CD8-positive, alpha-beta memory T cell (primary cell): ENCODE data around the gene TSPAN33. TPM values are rescaled to one million over a fixed set of nuclear protein-coding genes. Genes with fewer than 3 reads are reported as not detected.
"Not testable (repeated sequence)": the region's sequence is repeated elsewhere in the genome, so short reads cannot be mapped to it uniquely, and the experiment has no call there.

ENCODE experiments used
- CTCF ChIA-PET: fragments of 350-600 bp; sonication (Branson Sonifier 250); formaldehyde crosslinking; loops from one replicate; lab custom pipeline; 2021; ENCODE audit warnings: antibody characterized with exemption; lab: Charles Lee
- POLR2A ChIA-PET: fragments of 350-600 bp; sonication (Branson Sonifier 250); formaldehyde crosslinking; loops from one replicate; lab custom pipeline; 2021; ENCODE audit warnings: antibody characterized with exemption; lab: Charles Lee
- DNase-seq, 5 donors: peaks; one replicate each; pipeline versions ENCODE4 v3.0.0 to v3.0.0-alpha.2; 2020 to 2022; ENCODE audit warnings: mixed read lengths in 1 of 5
- H3K27ac ChIP-seq: one replicate; pipeline ENCODE4 v1.7.0; 2013; ENCODE audit warnings: low read depth, mild to moderate bottlenecking, low read length, moderate library complexity
- H3K27me3 ChIP-seq: 2 replicates; pipeline ENCODE4 v1.7.0; 2013; ENCODE audit warnings: low read length, mild to moderate bottlenecking; ENCODE audit not compliant: insufficient read depth, poor library complexity, severe bottlenecking
- H3K36me3 ChIP-seq: 2 replicates; pipeline ENCODE4 v1.7.0; 2013; ENCODE audit warnings: mild to moderate bottlenecking, low read length, moderate library complexity; ENCODE audit not compliant: insufficient read depth
- H3K4me1 ChIP-seq: 2 replicates; pipeline ENCODE4 v1.7.0; 2013; ENCODE audit warnings: mild to moderate bottlenecking, low read length, moderate library complexity; ENCODE audit not compliant: insufficient read depth
- H3K4me3 ChIP-seq: 2 replicates; pipeline ENCODE4 v1.7.0; 2013; ENCODE audit warnings: mild to moderate bottlenecking, low read length
- H3K9me3 ChIP-seq: 2 replicates; pipeline ENCODE4 v1.7.0; 2013; ENCODE audit warnings: mild to moderate bottlenecking, low read length
- H3K27ac Mint-ChIP-seq, 8 donors: one replicate each; pipeline ENCODE4 v1.8.0; 2020 to 2021; ENCODE audit warnings: mixed read lengths in 8 of 8, mild to moderate bottlenecking in 6 of 8, inconsistent platforms in 3 of 8, moderate library complexity in 3 of 8
- H3K27me3 Mint-ChIP-seq, 2 donors: one replicate each; pipeline ENCODE4 v1.8.0; 2020 to 2021; ENCODE audit warnings: mixed read lengths in 2 of 2, mild to moderate bottlenecking in 1 of 2, moderate library complexity in 1 of 2
- H3K36me3 Mint-ChIP-seq, 3 donors: one replicate each; pipeline ENCODE4 v1.8.0; 2020 to 2021; ENCODE audit warnings: mixed read lengths in 3 of 3, inconsistent platforms in 1 of 3, mild to moderate bottlenecking in 1 of 3
- H3K4me1 Mint-ChIP-seq, 3 donors: one replicate each; pipeline ENCODE4 v1.8.0; 2020 to 2021; ENCODE audit warnings: mixed read lengths in 3 of 3, inconsistent platforms in 1 of 3, mild to moderate bottlenecking in 1 of 3
- H3K4me3 Mint-ChIP-seq, 7 donors: one replicate each; pipeline ENCODE4 v1.8.0; 2020 to 2021; ENCODE audit warnings: mixed read lengths in 7 of 7, mild to moderate bottlenecking in 6 of 7, moderate library complexity in 4 of 7, inconsistent platforms in 2 of 7
- H3K9me3 Mint-ChIP-seq, 5 donors: one replicate each; pipeline ENCODE4 v1.8.0; 2020 to 2022; ENCODE audit warnings: mixed read lengths in 5 of 5, mild to moderate bottlenecking in 3 of 5, moderate library complexity in 2 of 5, inconsistent platforms in 1 of 5
- polyA plus RNA-seq: library from polyadenylated mRNA; unstranded; fragments of 300-500 nt; fragmentation: Illumina TruSeq; gene quantifications from one replicate; pipeline ENCODE4 v1.2.3, GENCODE V29; 2021
- total RNA-seq, 2 experiments: library from RNA; stranded (reverse); gene quantifications; one replicate each; pipeline ENCODE4 v1.2.3, GENCODE V29; 2021

The TSPAN33 gene
- total and polyA plus RNA-seq, 3 experiments from 2014 or later, result 11.6 to 23.6 (median 23.2) TPM

DNA sequence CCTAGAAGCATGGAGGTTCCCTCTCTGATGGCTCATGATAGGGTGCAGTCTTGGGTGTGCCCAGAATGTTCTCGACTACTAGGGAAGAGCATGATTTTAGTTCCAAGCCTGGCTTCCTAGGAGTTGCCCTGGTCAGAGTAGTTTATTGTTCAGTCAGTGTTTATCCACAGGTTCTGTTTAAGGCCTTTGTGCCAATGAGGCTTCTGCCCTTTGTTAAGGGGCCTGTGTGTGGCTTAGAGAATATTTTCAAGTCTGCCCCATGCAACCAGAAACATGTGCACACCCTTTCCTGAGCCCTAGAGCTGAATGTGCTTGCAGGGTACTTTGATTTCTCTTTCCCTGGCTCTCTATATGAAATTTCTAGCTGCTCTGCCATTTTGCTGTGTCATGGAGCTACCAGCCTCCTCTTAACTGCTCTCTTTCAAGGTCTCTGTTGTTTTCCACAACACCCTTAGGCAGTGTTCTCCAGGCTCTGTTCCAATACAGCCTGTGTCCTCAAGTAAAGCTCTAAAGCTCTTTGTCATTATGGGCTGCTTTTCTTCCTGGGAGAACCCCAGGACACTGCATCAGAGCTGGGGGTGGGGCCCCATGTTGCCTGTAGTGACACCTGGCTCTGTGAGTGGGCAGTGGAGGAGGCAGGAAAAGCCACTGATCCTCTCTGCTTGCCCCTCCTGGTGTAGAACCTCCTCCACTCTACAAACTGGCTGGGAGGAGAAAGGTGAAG is 34.1 kb upstream of the TSPAN33 start:
- CTCF ChIA-PET, result interaction anchor here (2.4 kb wide), 1 partner anchor 19 kb away, joined by 8 read pairs; no protein-coding TSS in a partner anchor
- H3K27ac ChIP-seq, result no peak overlapping the region
- Mint-ChIP-seq H3K27me3 (peaks cover 2 to 16% of the 10 kb centered on the region in 2 donors), H3K27ac (no peak overlapping the region), H3K4me1 (no peaks in the 10 kb centered on the region), H3K9me3 (no peaks in the 10 kb centered on the region), H3K4me3 (no peak overlapping the region), H3K36me3 (no peaks in the 10 kb centered on the region)
- no peaks in the 10 kb centered on the region for H3K4me1 ChIP-seq
- no peak overlapping the region for H3K4me3 ChIP-seq
- POLR2A ChIA-PET, result no interaction called here
- DNase-seq, result no peak
- H3K36me3 ChIP-seq, result no peaks in the 10 kb centered on the region
- no peaks in the 10 kb centered on the region for H3K9me3 ChIP-seq
- no peaks in the 10 kb centered on the region for H3K27me3 ChIP-seq

DNA sequence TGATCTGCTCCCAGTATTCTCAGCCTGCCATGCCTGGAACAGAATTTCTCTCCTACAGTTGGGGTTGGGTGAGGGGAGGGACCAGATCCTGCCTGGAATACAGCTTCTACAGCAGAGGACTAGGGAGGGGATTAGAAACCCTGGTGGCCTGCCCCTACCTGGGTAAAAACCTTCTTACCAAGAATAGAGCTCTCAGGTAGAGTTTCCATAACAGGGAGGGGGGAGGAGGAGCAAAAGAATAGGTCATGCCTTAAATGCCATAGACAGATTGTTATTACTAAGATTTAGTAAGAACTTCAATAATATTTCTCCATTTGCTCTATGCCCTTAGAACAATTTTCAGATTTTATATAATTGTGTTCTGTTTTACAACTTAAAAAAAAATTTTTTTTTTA is 33.5 kb upstream of the TSPAN33 start:
- Mint-ChIP-seq H3K4me3 (no peak overlapping the region), H3K27me3 (peaks cover 2 to 20% of the 10 kb centered on the region in 2 donors), H3K27ac (no peak overlapping the region), H3K36me3 (no peaks in the 10 kb centered on the region), H3K4me1 (no peaks in the 10 kb centered on the region), H3K9me3 (no peaks in the 10 kb centered on the region)
- no peak overlapping the region for H3K27ac ChIP-seq
- no peaks in the 10 kb centered on the region for H3K4me1 ChIP-seq
- no peaks in the 10 kb centered on the region for H3K27me3 ChIP-seq
- POLR2A ChIA-PET, result no interaction called here
- DNase-seq, result no peak
- no peaks in the 10 kb centered on the region for H3K9me3 ChIP-seq
- no peak overlapping the region for H3K4me3 ChIP-seq
- no peaks in the 10 kb centered on the region for H3K36me3 ChIP-seq
- CTCF ChIA-PET, result interaction anchor here (2.4 kb wide), 1 partner anchor 19 kb away, joined by 8 read pairs; no protein-coding TSS in a partner anchor

DNA sequence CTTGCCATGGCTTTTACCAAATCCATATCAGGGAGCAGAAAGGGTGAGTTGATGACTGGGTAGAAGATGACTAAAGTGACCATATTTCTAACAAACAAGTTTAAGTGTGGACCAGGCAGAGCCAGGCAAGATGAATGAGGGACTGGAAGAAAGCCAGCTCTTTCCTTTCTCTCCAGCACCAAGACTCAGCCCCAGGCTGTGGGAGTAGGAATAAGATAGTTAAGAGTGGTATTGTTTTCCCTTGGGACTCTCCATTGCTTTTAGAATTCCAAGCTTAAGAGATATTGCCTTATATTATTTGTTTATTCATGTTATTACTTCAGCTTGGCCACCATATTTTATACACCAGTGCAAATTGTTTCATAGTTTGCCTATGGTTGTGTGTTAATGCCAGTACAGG is 28.8 kb upstream of the TSPAN33 start:
- no peaks in the 10 kb centered on the region for H3K4me1 ChIP-seq
- H3K4me3 ChIP-seq, result no peak overlapping the region
- H3K9me3 ChIP-seq, result no peaks in the 10 kb centered on the region
- CTCF ChIA-PET, result interaction anchor here (0.9 to 1.1 kb wide), 3 partner anchors 10 to 48 kb away, joined by 3 to 4 read pairs (median 3); no protein-coding TSS in a partner anchor
- H3K27ac ChIP-seq, result no peak overlapping the region
- H3K4me1 Mint-ChIP-seq, result no peaks in the 10 kb centered on the region
- no peaks in the 10 kb centered on the region for H3K36me3 ChIP-seq
- peaks cover 0 to 3% (median 0%) of the 10 kb centered on the region in 5 donors for H3K9me3 Mint-ChIP-seq
- peaks cover 0 to 5% (median 3%) of the 10 kb centered on the region in 3 donors for H3K36me3 Mint-ChIP-seq
- H3K4me3 Mint-ChIP-seq, result no peak overlapping the region
- POLR2A ChIA-PET, result no interaction called here
- H3K27me3 Mint-ChIP-seq, result peaks cover 18 to 34% of the 10 kb centered on the region in 2 donors
- no peaks in the 10 kb centered on the region for H3K27me3 ChIP-seq
- no peak for DNase-seq
- no peak overlapping the region for H3K27ac Mint-ChIP-seq

DNA sequence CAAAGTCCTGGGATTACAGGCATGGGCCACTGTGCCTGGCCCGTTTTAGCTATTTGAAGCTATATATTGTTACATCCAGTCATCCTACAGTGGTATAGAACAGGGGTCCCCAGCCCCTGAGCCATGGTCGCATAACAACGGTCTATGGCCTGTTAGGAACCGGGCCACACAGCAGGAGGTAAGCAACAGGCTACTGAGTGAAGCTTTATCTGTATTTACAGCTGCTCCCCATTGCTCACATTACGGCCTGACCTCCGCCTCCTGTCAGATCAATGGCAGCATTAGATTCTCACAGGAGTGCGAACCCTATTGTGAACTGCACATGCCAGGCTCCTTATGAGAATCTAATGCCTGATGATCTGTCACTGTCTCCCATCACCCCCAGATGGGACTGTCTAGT is 26.3 kb upstream of the TSPAN33 start:
- no peak for DNase-seq
- peaks cover 0 to 15% (median 3%) of the 10 kb centered on the region in 3 donors for H3K36me3 Mint-ChIP-seq
- H3K27ac ChIP-seq, result no peak overlapping the region
- ChIA-PET CTCF (no interaction called here), POLR2A (no interaction called here)
- no peaks in the 10 kb centered on the region for H3K4me1 ChIP-seq
- H3K27ac Mint-ChIP-seq, result no peak overlapping the region
- H3K4me3 ChIP-seq, result no peak overlapping the region
- no peaks in the 10 kb centered on the region for H3K4me1 Mint-ChIP-seq
- no peaks in the 10 kb centered on the region for H3K9me3 ChIP-seq
- no peaks in the 10 kb centered on the region for H3K27me3 ChIP-seq
- H3K9me3 Mint-ChIP-seq, result peaks cover 0 to 15% (median 0%) of the 10 kb centered on the region in 5 donors
- no peaks in the 10 kb centered on the region for H3K36me3 ChIP-seq
- no peak overlapping the region for H3K4me3 Mint-ChIP-seq
- H3K27me3 Mint-ChIP-seq, result peaks cover 22 to 37% of the 10 kb centered on the region in 2 donors

GRCh38 chr7:129118976-129119375 is 25.5 kb upstream of the TSPAN33 start:
- Histone ChIP-seq H3K9me3 (no peaks in the 10 kb centered on the region), H3K4me1 (no peaks in the 10 kb centered on the region), H3K36me3 (no peaks in the 10 kb centered on the region), H3K4me3 (no peak overlapping the region), H3K27ac (no peak overlapping the region), H3K27me3 (no peaks in the 10 kb centered on the region)
- no peak for DNase-seq
- peaks cover 0 to 15% (median 3%) of the 10 kb centered on the region in 3 donors for H3K36me3 Mint-ChIP-seq
- POLR2A ChIA-PET, result no interaction called here
- no peak overlapping the region for H3K4me3 Mint-ChIP-seq
- no peak overlapping the region for H3K27ac Mint-ChIP-seq
- no peaks in the 10 kb centered on the region for H3K4me1 Mint-ChIP-seq
- H3K27me3 Mint-ChIP-seq, result peaks cover 22 to 35% of the 10 kb centered on the region in 2 donors
- CTCF ChIA-PET, result no interaction called here
- H3K9me3 Mint-ChIP-seq, result peaks cover 0 to 15% (median 0%) of the 10 kb centered on the region in 5 donors

- H3K27ac Mint-ChIP-seq, CTCF ChIA-PET, H3K9me3 ChIP-seq, H3K4me1 ChIP-seq, H3K4me3 Mint-ChIP-seq, H3K27ac ChIP-seq, DNase-seq, H3K4me1 Mint-ChIP-seq, H3K36me3 ChIP-seq, H3K4me3 ChIP-seq, H3K27me3 ChIP-seq, POLR2A ChIA-PET: not testable (repeated sequence)
- H3K9me3 Mint-ChIP-seq, result peaks cover 0 to 15% (median 0%) of the 10 kb centered on the region in 5 donors
- H3K27me3 Mint-ChIP-seq, result peaks cover 20 to 32% of the 10 kb centered on the region in 2 donors
- peaks cover 0 to 15% (median 3%) of the 10 kb centered on the region in 3 donors for H3K36me3 Mint-ChIP-seq
These were observed 22.9 kb upstream of the TSPAN33 start for GRCh38 chr7:129121501-129122077.

DNA sequence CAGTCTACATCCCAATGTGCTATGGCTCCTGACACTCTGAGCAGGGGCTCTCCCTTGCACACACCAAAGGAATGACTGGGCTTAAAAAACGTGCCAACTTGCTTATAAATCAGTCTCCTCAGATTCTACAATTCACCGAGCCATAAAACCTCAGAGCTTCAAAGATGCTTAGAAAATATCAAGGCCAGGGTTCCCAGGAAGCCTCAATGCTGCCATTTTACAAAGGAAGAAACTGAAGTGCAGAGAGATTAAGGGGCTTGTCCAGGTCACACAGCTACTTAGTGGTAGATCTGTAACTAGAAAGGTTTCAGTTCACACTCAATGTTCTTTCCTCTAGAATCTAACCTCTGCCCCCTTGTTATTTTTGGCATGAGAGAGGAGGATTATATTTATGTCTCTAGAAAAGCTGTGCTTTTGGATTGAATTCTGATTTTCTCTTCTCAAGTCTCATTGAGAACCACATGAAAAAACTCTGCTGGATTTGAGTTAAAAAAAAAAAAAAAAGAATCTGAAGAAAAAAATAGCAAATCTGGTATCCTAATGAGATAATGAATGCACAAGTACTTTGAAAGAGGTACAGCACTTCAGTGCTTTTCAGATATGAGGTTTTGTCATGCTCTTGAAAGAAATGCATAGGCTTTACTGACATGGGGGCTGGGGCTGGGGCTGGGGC is 22.3 kb upstream of the TSPAN33 start:
- DNase-seq, result no peak
- Histone ChIP-seq H3K27me3 (peaks cover 4% of the 10 kb centered on the region), H3K36me3 (no peaks in the 10 kb centered on the region), H3K4me3 (no peak overlapping the region), H3K9me3 (no peaks in the 10 kb centered on the region), H3K27ac (no peak overlapping the region), H3K4me1 (no peaks in the 10 kb centered on the region)
- POLR2A ChIA-PET, result no interaction called here
- H3K36me3 Mint-ChIP-seq, result peaks cover 0 to 15% (median 3%) of the 10 kb centered on the region in 3 donors
- CTCF ChIA-PET, result no interaction called here
- H3K9me3 Mint-ChIP-seq, result peaks cover 0 to 15% (median 0%) of the 10 kb centered on the region in 5 donors
- H3K4me1 Mint-ChIP-seq, result no peaks in the 10 kb centered on the region
- peaks cover 18 to 32% of the 10 kb centered on the region in 2 donors for H3K27me3 Mint-ChIP-seq
- H3K27ac Mint-ChIP-seq, result no peak overlapping the region
- no peak overlapping the region for H3K4me3 Mint-ChIP-seq
